ENCODE measurements around the gene ISL2. TPM values are rescaled to one million over a fixed set of nuclear protein-coding genes. Genes with fewer than 3 reads are reported as not detected.
"Not testable (repeated sequence)": the region's sequence is repeated elsewhere in the genome, so short reads cannot be mapped to it uniquely, and the experiment has no call there.

ISL2 gene
- 0.21 TPM for total RNA-seq

DNA sequence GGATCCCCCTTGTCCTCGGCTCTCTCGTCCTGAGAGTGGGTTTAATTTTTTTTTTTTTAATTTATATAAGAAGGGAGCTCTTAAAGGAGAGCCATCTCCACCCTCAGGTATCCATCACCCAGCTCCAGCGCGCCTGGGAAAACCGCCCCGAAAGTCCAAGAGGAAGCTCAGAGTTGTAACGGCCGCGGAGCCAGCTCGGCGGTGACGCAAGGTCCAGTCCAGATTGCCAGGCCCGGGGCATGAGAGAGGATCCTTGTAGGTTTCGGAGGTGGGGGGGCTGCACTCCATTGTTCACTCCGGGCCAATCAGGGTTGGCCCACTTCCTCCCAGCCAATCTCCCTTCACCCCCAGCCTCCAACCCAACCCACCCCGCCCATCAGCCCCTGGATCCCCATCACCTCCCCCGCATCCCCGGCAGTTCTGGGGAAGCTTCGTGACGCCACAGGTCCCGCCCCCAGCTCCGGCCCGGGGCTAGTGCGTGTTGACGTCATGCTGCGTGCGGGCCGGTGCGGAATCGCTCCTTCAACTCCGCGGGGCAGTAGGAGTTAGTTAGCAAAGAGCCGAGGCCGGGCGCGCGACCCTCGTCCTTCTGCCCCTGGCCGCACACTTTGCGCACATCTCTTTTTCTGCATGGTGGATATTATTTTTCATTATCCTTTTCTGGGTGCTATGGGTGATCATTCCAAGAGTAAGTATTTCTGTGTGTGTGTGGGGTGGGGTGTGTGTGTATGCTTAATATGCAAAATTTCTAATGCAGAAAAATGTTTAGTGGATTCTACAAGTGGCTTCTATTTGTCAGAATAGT lies at the start of gene ISL2:
ISL2 (plus strand) TSS at position 520 of the 805 bp plus-strand sequence; CDS start at position 631, 111 bp downstream.
- no peaks in the 10 kb centered on the region for H3K9me3 ChIP-seq (ENCODE audit: low read depth, low read length)
- H3K4me3 ChIP-seq (ENCODE audit: low read length), result peak within 1 kb of the TSS; percentile 32
- peaks cover 85% of the 10 kb centered on the region for H3K27me3 ChIP-seq (ENCODE audit: insufficient read depth, low read length)
- peaks cover 67% of the 10 kb centered on the region for H3K4me1 ChIP-seq (ENCODE audit: insufficient read depth, low read length)

GRCh38 chr15:76289582-76289981 lies 47.0 kb upstream of the ISL2 start:
- Histone ChIP-seq H3K27me3 (ENCODE audit: insufficient read depth, low read length) (no peaks in the 10 kb centered on the region), H3K9me3 (ENCODE audit: low read depth, low read length) (no peaks in the 10 kb centered on the region), H3K4me1 (ENCODE audit: insufficient read depth, low read length) (peaks cover 7% of the 10 kb centered on the region), H3K4me3 (ENCODE audit: low read length) (no peak overlapping the region)

GRCh38 chr15:76293361-76293760 lies 43.2 kb upstream of the ISL2 start:
- H3K4me1 ChIP-seq (ENCODE audit: insufficient read depth, low read length), result peaks cover 3% of the 10 kb centered on the region
- no peaks in the 10 kb centered on the region for H3K27me3 ChIP-seq (ENCODE audit: insufficient read depth, low read length)
- H3K4me3 ChIP-seq (ENCODE audit: low read length), result no peak overlapping the region
- no peaks in the 10 kb centered on the region for H3K9me3 ChIP-seq (ENCODE audit: low read depth, low read length)

- H3K27me3 ChIP-seq (ENCODE audit: insufficient read depth, low read length); H3K4me3 ChIP-seq (ENCODE audit: low read length); H3K4me1 ChIP-seq (ENCODE audit: insufficient read depth, low read length); H3K9me3 ChIP-seq (ENCODE audit: low read depth, low read length): not testable (repeated sequence)
Measured at GRCh38 chr15:76294463-76294862, 42.1 kb upstream of the ISL2 start.

DNA sequence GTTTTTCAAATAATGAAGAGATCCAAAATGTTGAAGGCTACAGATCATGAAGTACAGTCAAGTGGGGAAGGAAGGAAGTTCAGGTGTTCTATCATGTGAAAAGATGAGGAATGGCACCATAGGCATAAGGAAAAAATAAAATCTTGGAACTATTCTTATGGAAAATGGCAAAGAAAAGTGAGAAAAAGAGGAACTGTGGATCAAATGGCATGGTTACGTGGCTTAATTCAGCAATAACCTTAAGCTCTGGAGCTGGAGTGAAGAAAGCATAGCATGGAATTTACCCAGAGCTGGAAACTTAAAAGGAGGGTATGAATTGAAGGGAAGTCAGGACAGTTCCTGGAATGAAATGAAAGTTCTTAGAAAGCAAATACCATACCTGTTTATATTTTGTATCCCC lies 39.7 kb upstream of the ISL2 start:
- Histone ChIP-seq H3K4me1 (ENCODE audit: insufficient read depth, low read length) (peaks cover 10% of the 10 kb centered on the region), H3K9me3 (ENCODE audit: low read depth, low read length) (no peaks in the 10 kb centered on the region), H3K4me3 (ENCODE audit: low read length) (no peak overlapping the region), H3K27me3 (ENCODE audit: insufficient read depth, low read length) (no peaks in the 10 kb centered on the region)

DNA sequence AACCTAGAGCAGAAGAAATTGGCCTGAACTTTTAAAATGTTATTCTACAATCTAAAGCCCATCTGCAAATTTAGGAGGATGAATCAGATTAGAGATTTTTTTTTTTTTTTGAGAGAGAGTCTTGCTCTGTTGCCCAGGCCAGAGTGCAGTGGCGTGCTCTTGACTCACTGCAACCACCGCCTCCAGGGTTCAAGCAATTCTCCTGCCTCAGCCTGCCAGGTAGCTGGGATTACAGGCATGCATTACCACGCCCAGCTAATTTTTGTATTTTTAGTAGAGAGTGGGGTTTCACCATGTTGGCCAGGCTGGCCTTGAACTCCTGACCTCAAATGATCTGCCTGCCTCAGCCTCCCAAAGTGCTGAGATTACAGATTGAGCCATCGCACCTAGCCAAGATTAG lies 38.6 kb upstream of the ISL2 start:
- H3K27me3 ChIP-seq (ENCODE audit: insufficient read depth, low read length); H3K4me3 ChIP-seq (ENCODE audit: low read length); H3K9me3 ChIP-seq (ENCODE audit: low read depth, low read length): not testable (repeated sequence)
- peaks cover 10% of the 10 kb centered on the region for H3K4me1 ChIP-seq (ENCODE audit: insufficient read depth, low read length)

- Histone ChIP-seq H3K9me3 (ENCODE audit: low read depth, low read length) (no peaks in the 10 kb centered on the region), H3K4me1 (ENCODE audit: insufficient read depth, low read length) (peaks cover 8% of the 10 kb centered on the region)
Measured at GRCh38 chr15:76298986-76299385, 37.6 kb upstream of the ISL2 start.

GRCh38 chr15:76299786-76300185 lies 36.8 kb upstream of the ISL2 start:
- H3K4me1 ChIP-seq (ENCODE audit: insufficient read depth, low read length), result peaks cover 8% of the 10 kb centered on the region
- no peaks in the 10 kb centered on the region for H3K27me3 ChIP-seq (ENCODE audit: insufficient read depth, low read length)
- no peaks in the 10 kb centered on the region for H3K9me3 ChIP-seq (ENCODE audit: low read depth, low read length)
- no peak overlapping the region for H3K4me3 ChIP-seq (ENCODE audit: low read length)

More at GRCh38 chr15:76298986-76299385, 37.6 kb upstream of the ISL2 start:
- no peak overlapping the region for H3K4me3 ChIP-seq (ENCODE audit: low read length)
- H3K27me3 ChIP-seq (ENCODE audit: insufficient read depth, low read length), result no peaks in the 10 kb centered on the region

GRCh38 chr15:76303909-76304308 lies 32.7 kb upstream of the ISL2 start:
- H3K9me3 ChIP-seq (ENCODE audit: low read depth, low read length), result no peaks in the 10 kb centered on the region
- no peak overlapping the region for H3K4me3 ChIP-seq (ENCODE audit: low read length)
- no peaks in the 10 kb centered on the region for H3K27me3 ChIP-seq (ENCODE audit: insufficient read depth, low read length)
- peaks cover 8% of the 10 kb centered on the region for H3K4me1 ChIP-seq (ENCODE audit: insufficient read depth, low read length)

DNA sequence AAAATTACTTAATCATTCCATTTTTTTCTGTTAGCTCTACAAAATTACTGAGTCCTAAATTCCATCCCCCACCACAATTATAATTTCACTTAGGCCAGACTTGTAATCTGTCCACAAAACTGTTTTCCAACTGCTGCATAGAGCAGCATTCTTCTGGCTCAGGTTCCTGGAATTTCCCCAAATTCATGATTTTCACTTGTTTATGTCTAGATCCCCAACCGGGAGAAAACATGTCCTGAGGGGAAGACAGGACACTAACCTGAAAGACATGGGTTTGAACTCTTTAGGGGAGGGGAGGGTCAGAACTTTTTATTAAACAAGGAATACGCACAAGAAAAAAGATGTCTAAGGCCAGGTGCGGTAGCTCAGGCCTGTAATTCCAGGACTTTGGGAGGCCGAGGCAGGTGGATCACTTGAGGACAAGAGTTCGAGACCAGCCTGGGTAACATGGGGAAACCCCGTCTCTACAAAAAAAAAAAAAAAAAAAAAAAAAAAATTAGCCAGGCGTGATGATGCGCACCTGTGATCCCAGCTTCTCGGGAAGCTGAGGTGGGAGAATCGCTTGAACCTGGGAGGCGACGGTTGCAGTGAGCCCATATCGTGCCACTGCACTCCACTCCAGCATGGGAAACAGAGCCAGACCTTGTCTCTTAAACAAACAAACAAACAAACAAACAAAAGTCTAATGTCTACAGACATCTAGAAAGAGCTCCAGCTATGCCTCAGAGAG lies 26.8 kb upstream of the ISL2 start:
- H3K27me3 ChIP-seq (ENCODE audit: insufficient read depth, low read length), result no peaks in the 10 kb centered on the region
- H3K4me1 ChIP-seq (ENCODE audit: insufficient read depth, low read length), result peaks cover 18% of the 10 kb centered on the region
- no peak overlapping the region for H3K4me3 ChIP-seq (ENCODE audit: low read length)
- no peaks in the 10 kb centered on the region for H3K9me3 ChIP-seq (ENCODE audit: low read depth, low read length)

DNA sequence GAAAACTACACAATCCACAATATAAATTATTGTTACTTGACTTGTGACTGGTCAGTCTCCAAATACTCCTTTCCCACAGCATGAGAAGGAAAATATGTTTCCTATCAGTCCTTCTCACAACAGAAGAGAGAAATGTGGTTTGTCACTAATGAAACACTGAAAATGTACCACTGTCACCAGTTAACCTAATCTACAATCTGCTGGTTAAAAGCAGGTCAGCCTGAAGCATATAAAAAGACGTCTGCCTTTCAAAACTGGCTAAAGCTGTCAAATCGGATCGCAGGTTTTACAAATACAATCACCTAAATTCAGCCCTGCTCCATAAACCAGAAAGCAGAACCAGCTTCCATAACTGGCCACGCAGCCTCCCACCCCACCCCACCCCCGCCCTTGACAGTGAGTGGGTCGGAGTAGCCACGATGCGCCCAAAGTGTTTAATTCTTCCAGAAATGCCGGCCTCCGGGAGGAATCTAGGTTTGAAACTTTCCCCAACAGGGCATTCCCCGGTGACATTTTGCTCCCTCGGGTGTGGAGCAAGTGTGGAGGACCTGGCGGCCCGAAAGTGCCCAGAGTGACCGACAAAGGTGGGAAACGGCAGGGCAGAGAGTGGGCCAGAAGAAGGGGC lies 26.0 kb upstream of the ISL2 start:
- peak overlapping the region; percentile 80 for H3K4me3 ChIP-seq (ENCODE audit: low read length)
- no peaks in the 10 kb centered on the region for H3K9me3 ChIP-seq (ENCODE audit: low read depth, low read length)
- H3K27me3 ChIP-seq (ENCODE audit: insufficient read depth, low read length), result no peaks in the 10 kb centered on the region
- peaks cover 18% of the 10 kb centered on the region for H3K4me1 ChIP-seq (ENCODE audit: insufficient read depth, low read length)

DNA sequence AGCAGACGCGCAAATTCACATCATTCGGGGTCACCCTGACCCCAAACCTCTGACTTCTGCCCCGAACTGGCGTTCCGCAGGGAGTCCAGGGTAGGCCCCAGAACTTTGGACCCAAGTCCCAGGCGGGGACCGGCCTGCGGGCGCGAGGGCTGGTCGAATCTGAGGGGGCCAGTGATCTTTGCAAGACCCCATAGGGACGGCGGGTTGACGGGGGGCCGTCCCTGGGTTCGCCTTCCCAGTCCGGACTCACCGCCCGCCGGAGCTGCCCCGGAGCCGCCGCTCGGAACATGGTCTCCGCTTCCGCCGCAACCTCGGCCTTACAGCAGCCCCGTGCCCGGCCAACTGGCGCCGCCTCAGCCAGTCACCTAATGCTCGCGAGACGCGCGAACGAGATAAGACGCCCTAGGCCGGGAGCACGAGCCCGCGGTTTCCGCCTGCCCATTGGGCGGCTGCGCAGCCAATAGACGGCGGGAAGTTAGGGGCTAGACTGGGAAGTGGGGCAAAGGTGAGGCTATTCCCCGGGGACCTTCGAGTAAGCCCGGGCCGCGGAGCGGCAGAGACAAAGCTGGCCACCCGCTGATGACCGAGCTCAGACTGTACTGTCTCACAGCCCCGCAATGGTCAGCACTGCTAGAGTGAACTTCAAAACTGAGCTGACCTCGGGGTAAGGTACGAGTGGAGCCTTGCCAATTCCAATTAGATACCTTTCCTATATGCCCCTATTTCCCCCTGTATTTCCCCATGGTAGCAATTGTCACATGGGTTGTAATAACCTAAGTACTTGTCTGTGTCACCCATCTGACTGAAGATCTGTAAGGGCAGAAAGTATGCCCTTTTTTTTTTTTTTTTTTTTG lies 25.2 kb upstream of the ISL2 start, which contains the start of gene ETFA:
ETFA (minus strand) TSS at position 370 of the 854 bp plus-strand sequence; CDS start at position 289, 81 bp downstream.
- no peaks in the 10 kb centered on the region for H3K9me3 ChIP-seq (ENCODE audit: low read depth, low read length)
- peaks cover 18% of the 10 kb centered on the region for H3K4me1 ChIP-seq (ENCODE audit: insufficient read depth, low read length)
- peak within 1 kb of the TSS; percentile 80 for H3K4me3 ChIP-seq (ENCODE audit: low read length)
- no peaks in the 10 kb centered on the region for H3K27me3 ChIP-seq (ENCODE audit: insufficient read depth, low read length)

- peaks cover 18% of the 10 kb centered on the region for H3K4me1 ChIP-seq (ENCODE audit: insufficient read depth, low read length)
Measured at GRCh38 chr15:76312540-76313174, 23.9 kb upstream of the ISL2 start.

DNA sequence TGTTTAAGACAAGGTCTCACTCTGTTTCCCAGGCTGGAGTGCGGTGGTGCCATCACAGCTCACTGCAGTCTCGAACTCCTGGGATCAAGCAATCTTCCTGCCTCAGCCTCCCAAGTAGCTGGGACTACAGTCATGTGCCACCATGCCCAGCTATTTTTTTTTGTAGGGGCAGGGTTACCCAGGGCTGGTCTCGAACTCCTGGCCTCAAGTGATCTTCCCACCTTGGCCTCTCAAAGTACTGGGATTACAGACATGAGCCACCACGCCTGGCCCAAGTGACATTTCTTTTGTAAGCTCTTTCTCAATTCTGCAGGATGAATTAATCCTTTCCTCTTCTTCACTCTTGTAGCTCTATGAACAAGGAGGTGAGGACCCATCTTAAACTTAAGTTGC lies 23.4 kb upstream of the ISL2 start:
- not testable (repeated sequence) for H3K9me3 ChIP-seq (ENCODE audit: low read depth, low read length); H3K27me3 ChIP-seq (ENCODE audit: insufficient read depth, low read length); H3K4me3 ChIP-seq (ENCODE audit: low read length)
- H3K4me1 ChIP-seq (ENCODE audit: insufficient read depth, low read length), result peaks cover 18% of the 10 kb centered on the region

More at GRCh38 chr15:76312540-76313174, 23.9 kb upstream of the ISL2 start:
- Histone ChIP-seq H3K9me3 (ENCODE audit: low read depth, low read length) (no peaks in the 10 kb centered on the region), H3K4me3 (ENCODE audit: low read length) (no peak overlapping the region), H3K27me3 (ENCODE audit: insufficient read depth, low read length) (no peaks in the 10 kb centered on the region)

All from mononuclear cell (primary cell).